Stimulated activated CD4-positive, alpha-beta T cell treated with anti-CD3 and anti-CD28 coated beads, Interleukin-1b, Interleukin-23, amount 100 ng/mL, for 48 hours (primary cell): ENCODE results near the gene KLHL29.

ENCODE experiments used
- DNase-seq: peaks from one replicate; pipeline ENCODE4 v3.0.0-alpha.2; 2020

Gene KLHL29

GRCh38 chr2:23622966-23623675 is 238.1 kb downstream of the KLHL29 start:
- no peak for DNase-seq

- peak; percentile 42 for DNase-seq
Observed at GRCh38 chr2:23624378-23624777, 239.4 kb downstream of the KLHL29 start.

- DNase-seq = no peak
Observed at GRCh38 chr2:23624915-23625314, 239.9 kb downstream of the KLHL29 start.

GRCh38 chr2:23625726-23626125 is 240.7 kb downstream of the KLHL29 start:
- no peak for DNase-seq

GRCh38 chr2:23626701-23627230 is 241.8 kb downstream of the KLHL29 start:
- no peak for DNase-seq

GRCh38 chr2:23627236-23628009 is 242.4 kb downstream of the KLHL29 start:
- no peak for DNase-seq

GRCh38 chr2:23628926-23629771 is 244.2 kb downstream of the KLHL29 start:
- DNase-seq = no peak

GRCh38 chr2:23629772-23630480 is 244.9 kb downstream of the KLHL29 start:
- no peak for DNase-seq

GRCh38 chr2:23630961-23631360 is 246.0 kb downstream of the KLHL29 start:
- no peak for DNase-seq

- DNase-seq = no peak
Observed at GRCh38 chr2:23631389-23631788, 246.4 kb downstream of the KLHL29 start.

GRCh38 chr2:23632386-23632785 is 247.4 kb downstream of the KLHL29 start:
- DNase-seq = no peak

- DNase-seq = no peak
Observed at GRCh38 chr2:23632831-23633395, 247.9 kb downstream of the KLHL29 start.

- no peak for DNase-seq
Observed at GRCh38 chr2:23633966-23634365, 249.0 kb downstream of the KLHL29 start.

- DNase-seq = no peak
Observed at GRCh38 chr2:23635442-23636340, 250.7 kb downstream of the KLHL29 start.

GRCh38 chr2:23636426-23636825 is 251.4 kb downstream of the KLHL29 start:
- no peak for DNase-seq

GRCh38 chr2:23637011-23637778 is 252.2 kb downstream of the KLHL29 start:
- DNase-seq = no peak

- DNase-seq = peak; percentile 11
Observed at GRCh38 chr2:23639406-23639982, 254.5 kb downstream of the KLHL29 start.

- DNase-seq = no peak
Observed at GRCh38 chr2:23640711-23641110, 255.7 kb downstream of the KLHL29 start.

GRCh38 chr2:23642516-23642915 is 257.5 kb downstream of the KLHL29 start:
- no peak for DNase-seq
